ENCODE data around the gene MTFMT. TPM values are rescaled to one million over a fixed set of nuclear protein-coding genes. Genes with fewer than 3 reads are reported as not detected.

MTFMT gene
- 19.4 and 21.3 TPM in 2 replicates for total RNA-seq (2012; rRNA removed)
- polyA plus RNA-seq (2012; rRNA removed), result 7.3 and 8.9 TPM in 2 replicates
- polyA plus RNA-seq (2012; cell fraction: cytosol; rRNA removed), result 7.2 and 8.9 TPM in 2 replicates
- polyA plus RNA-seq (2012; cell fraction: nucleus; rRNA removed; ENCODE audit: low replicate concordance), result 4.7 and 5.9 TPM in 2 replicates
- Bru-seq, nascent RNA, result percentile 66 among the genes with signal in this experiment
- percentile 74 among the genes with signal in this experiment for BruChase-seq, experiment 1, labeled RNA remaining after a 6-hour chase
- percentile 70 among the genes with signal in this experiment for BruChase-seq, experiment 2, labeled RNA remaining after a 2-hour chase
- long read RNA-seq, transcript MTFMT-201 (9 exons, 2,734 nt), result major isoform, 14 of 19 reads
- long read RNA-seq, partial matches to known transcripts, result 2 of 19 reads
- long read RNA-seq, other reads (novel, unspliced or antisense), result 3 of 19 reads

GRCh38 chr15:65028921-65029735 lies at the start of gene MTFMT:
TSS of gene MTFMT (minus strand) at chr15:65029639. CDS start at chr15:65029613, 26 bp downstream.
- Histone ChIP-seq H3K27ac (ENCODE audit: insufficient read depth, low read length) (peak within 1 kb of the TSS; percentile 66), H2BK5ac (ENCODE audit: low read depth, low read length, poor library complexity, severe bottlenecking) (peak within 1 kb of the TSS; percentile 57), H4K91ac (ENCODE audit: insufficient read depth, low read depth, low read length) (no peak within 1 kb of the TSS; the same call in 1 of the 2 replicates), H3K14ac (replicated peaks; ENCODE audit: low read depth, low read length) (peak within 1 kb of the TSS; percentile 88), H2BK120ac (ENCODE audit: low read depth, low read length) (no peak within 1 kb of the TSS), H4K20me1 (ENCODE audit: insufficient read depth, low read length) (0 out of 2 replicates have a peak, but pooled peaks cover 8% of the 10 kb centered on the region), H2AK9ac (replicated peaks; ENCODE audit: low read depth, low read length, poor library complexity) (peak within 1 kb of the TSS; percentile 76), H4K5ac (ENCODE audit: low read depth, low read length) (peak within 1 kb of the TSS; percentile 84), H2AFZ (replicated peaks; ENCODE audit: low read length, poor library complexity) (peak within 1 kb of the TSS; percentile 97), H2AK5ac (ENCODE audit: low read depth, low read length) (no peak within 1 kb of the TSS; the same call in 1 of the 2 replicates), H3K18ac (ENCODE audit: low read depth, low read length) (peak within 1 kb of the TSS; percentile 16), H3K36me3 (ENCODE audit: control insufficient read depth, insufficient read depth, low read length) (peaks cover 9% of the 10 kb centered on the region), H2BK15ac (ENCODE audit: low read depth, low read length) (no peak within 1 kb of the TSS), H3K4me2 (ENCODE audit: low read depth, low read length) (peak within 1 kb of the TSS; percentile 100), H3K4me1 (ENCODE audit: control insufficient read depth, insufficient read depth, low read length) (peaks cover 2% of the 10 kb centered on the region; the same call in 1 of the 2 replicates), H3K9me3 (ENCODE audit: control insufficient read depth, insufficient read depth, low read length) (no peaks in the 10 kb centered on the region), H3K79me1 (ENCODE audit: low read depth in 1 of 2, low read length in 2 of 2) (peaks cover 12 to 19% of the 10 kb centered on the region in 2 experiments; a peak in 3 of 4 replicates), H3K4me3 (ENCODE audit: insufficient read depth, low read depth, low read length) (peak within 1 kb of the TSS; percentile 81), H3K27me3 (ENCODE audit: control insufficient read depth, insufficient read depth, low read length) (no peaks in the 10 kb centered on the region), H3K56ac (ENCODE audit: extremely low read depth, insufficient read depth, low read length) (peak within 1 kb of the TSS; percentile 19; the same call in 1 of the 2 replicates), H3K4ac (ENCODE audit: low read depth, low read length) (peak within 1 kb of the TSS; percentile 69; the same call in 1 of the 2 replicates), H2BK20ac (ENCODE audit: low read depth, low read length) (no peak within 1 kb of the TSS), H3K9me1 (ENCODE audit: insufficient read depth, low read length) (peaks cover 8% of the 10 kb centered on the region; the same call in 1 of the 2 replicates), H4K8ac (ENCODE audit: low read depth in 2 of 2, low read length in 2 of 2) (peak within 1 kb of the TSS; percentile 42 to 72; a peak in 2 of 4 replicates), H3K9ac (ENCODE audit: low read depth, low read length) (peak within 1 kb of the TSS; percentile 80), H3K23ac (ENCODE audit: low read depth, low read length) (peak within 1 kb of the TSS; percentile 79; the same call in 1 of the 2 replicates)
- intact Hi-C loops (cut with micrococcal nuclease), result loop anchor here (5.0 kb wide), 1 partner anchor 187 kb away; the partner anchor contains the start of gene PLEKHO2
- in situ Hi-C loops (cut with MboI; ENCODE audit: low sequenced_read_pairs), result no loop called here
- BruUV-seq (replicated peaks), result no TSS peak
- POLR2A ChIA-PET (ENCODE audit: unreplicated experiment), result no interaction called here
- peak; percentile 97 for ATAC-seq (ENCODE audit: low read depth)
- peak; percentile 68 for DNase-seq
- CTCF ChIA-PET, result no interaction called here
- 1% methylated on average over 35 of the region's 73 CpGs; no CpG with 5 or more reads in 1 of the 2 experiments for WGBS, 2 experiments (ENCODE audit: extremely low coverage in 2 of 2, insufficient read length in 1 of 2)
- dilution Hi-C loops (cut with HindIII; ENCODE audit: low sequenced_read_pairs, unreplicated experiment), result no loop called here
- no peak; the same call in 1 of the 2 replicates for TF ChIP-seq MAZ (IDR thresholded peaks at IDR 0.05; ENCODE audit: borderline replicate concordance, low read depth, low read length)
- no peak for TF ChIP-seq BHLHE40 (IDR thresholded peaks at IDR 0.05; ENCODE audit: low read depth, low read length)
- TF ChIP-seq RAD21 (IDR thresholded peaks at IDR 0.05; ENCODE audit: low read length), result no peak
- no peak for TF ChIP-seq ELK1 (IDR thresholded peaks at IDR 0.05; ENCODE audit: borderline replicate concordance, low read depth, low read length)
- TF ChIP-seq NFE2L2 (IDR thresholded peaks at IDR 0.05; ENCODE audit: low read depth, low read length), result no peak
- TF ChIP-seq USF2 (IDR thresholded peaks at IDR 0.05; ENCODE audit: low read depth, low read length), result no peak
- TF ChIP-seq POLR2A (IDR thresholded peaks at IDR 0.05; ENCODE audit: low read depth, low read length), result 0 out of 2 replicates have a peak, but pooled peaks have one; percentile 44
- TF ChIP-seq MAFK (IDR thresholded peaks at IDR 0.05; ENCODE audit: low read depth, low read length), result no peak
- no peak for TF ChIP-seq CEBPB (IDR thresholded peaks at IDR 0.05; ENCODE audit: low read depth, low read length)
- no peak for TF ChIP-seq RCOR1 (IDR thresholded peaks at IDR 0.05; ENCODE audit: insufficient replicate concordance, low read length)
- peak; percentile 35; the same call in 1 of the 2 replicates for TF ChIP-seq MXI1 (IDR thresholded peaks at IDR 0.05; ENCODE audit: borderline replicate concordance, low read depth, low read length)
- no peak for TF ChIP-seq CHD1 (IDR thresholded peaks at IDR 0.05; ENCODE audit: low read depth, low read length)
- TF ChIP-seq SMC3 (IDR thresholded peaks at IDR 0.05; ENCODE audit: low read depth, low read length), result no peak
- TF ChIP-seq RFX5 (IDR thresholded peaks at IDR 0.05; ENCODE audit: low read depth, low read length), result no peak

All from IMR-90 (cell line).